Neural cell (in vitro differentiated cells): ENCODE measurements around the gene PAX8.

Source experiments
- CTCF ChIP-seq: fragments of 450-650 bp; IDR thresholded peaks from 2 replicates; pipeline ENCODE4 v1.5.1; 2014; ENCODE audit warnings: antibody characterized with exemption, mild to moderate bottlenecking, moderate library complexity; ENCODE audit not compliant: poor library complexity, severe bottlenecking
- EZH2 ChIP-seq: fragments of 200-600, 300-800 bp; shearing (Covaris generic), sonication (generic); IDR thresholded peaks from 2 replicates; pipeline ENCODE4 v1.6.1; 2014; ENCODE audit warnings: antibody characterized with exemption, low read length, borderline replicate concordance, mild to moderate bottlenecking; ENCODE audit not compliant: insufficient read depth, poor library complexity, severe bottlenecking

GRCh38 chr2:113184531-113185230, 94.0 kb downstream of the PAX8 start:
- no peak for TF ChIP-seq EZH2
- no peak for TF ChIP-seq CTCF
